GM21717 (cell line): ENCODE results near the gene MATN1.

Experiments
- ATAC-seq: cut with Tn5 transposase; IDR thresholded peaks from one replicate; pipeline ENCODE4 v1.9.1; 2021; ENCODE audit warnings: mild to moderate bottlenecking, moderate library complexity; ENCODE audit not compliant: unreplicated experiment

Gene MATN1

DNA sequence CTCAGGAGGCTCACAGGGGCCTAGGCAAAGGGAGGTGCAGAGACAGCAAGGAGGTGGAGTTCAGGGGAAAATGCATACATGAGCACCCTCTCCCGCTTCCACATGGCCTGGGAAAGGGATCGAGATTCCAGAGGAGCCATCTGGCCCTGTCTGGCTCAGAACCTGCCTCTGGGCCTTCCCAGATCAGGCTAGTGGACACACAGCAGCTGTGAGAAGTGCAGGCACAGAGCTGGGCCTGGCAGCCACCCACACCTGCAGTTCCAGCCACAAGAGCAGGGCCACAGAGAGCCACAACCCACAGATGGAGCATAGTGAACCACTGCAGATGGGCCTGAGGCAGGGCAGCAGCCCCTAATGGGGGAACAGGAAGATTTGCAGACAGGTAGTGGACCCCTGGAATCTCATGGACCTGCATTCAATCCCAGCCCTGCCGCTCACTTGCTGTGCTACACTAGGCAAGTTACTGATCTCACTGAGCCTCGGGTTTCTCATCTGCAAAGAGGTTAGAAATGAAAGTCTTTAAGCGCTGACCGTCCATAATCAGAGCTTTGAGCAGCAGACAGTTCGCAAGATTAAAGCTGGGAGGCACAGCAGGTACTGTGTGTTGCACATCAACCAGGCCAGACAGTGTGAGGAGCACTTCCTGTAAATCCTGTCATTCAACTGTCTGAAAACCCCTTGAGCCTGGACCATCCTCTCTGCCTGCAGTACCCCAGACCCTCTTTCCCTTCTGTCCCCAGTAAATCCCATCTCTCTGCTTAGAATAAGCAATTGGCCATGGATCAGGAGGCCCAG lies 58.0 kb downstream of the MATN1 start:
- ATAC-seq: no peak

DNA sequence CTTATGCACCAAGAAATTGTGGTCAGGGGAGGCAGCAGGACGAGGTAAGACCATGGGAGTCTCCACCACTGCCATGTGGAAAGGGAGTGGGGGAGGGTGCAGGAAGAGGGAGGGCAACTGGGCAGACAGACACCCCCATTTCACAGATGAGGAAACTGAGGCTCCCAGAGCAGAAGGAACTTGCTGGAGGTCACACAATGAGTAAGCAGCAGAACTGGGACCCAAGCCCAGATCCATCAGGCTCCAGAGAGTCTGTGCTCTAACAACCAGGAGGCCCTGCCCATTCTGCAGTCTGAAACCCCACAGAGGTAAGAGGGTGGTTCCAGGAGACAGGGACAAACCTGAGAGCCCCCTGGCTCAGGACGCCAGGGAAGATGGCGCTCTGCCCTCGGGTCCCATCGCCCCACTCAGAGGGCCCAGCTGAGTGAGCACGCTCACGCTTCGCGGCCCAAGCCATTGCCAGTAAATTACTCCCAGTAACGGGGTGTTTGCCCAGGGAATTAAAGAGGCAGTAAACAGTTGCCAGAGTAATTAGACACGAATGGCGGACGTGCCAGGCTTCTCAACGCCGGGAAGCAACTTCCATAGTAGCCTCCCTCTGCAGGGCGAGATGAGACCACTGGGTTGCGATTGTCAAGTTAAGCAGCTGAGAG lies 59.2 kb downstream of the MATN1 start:
- ATAC-seq: no peak

DNA sequence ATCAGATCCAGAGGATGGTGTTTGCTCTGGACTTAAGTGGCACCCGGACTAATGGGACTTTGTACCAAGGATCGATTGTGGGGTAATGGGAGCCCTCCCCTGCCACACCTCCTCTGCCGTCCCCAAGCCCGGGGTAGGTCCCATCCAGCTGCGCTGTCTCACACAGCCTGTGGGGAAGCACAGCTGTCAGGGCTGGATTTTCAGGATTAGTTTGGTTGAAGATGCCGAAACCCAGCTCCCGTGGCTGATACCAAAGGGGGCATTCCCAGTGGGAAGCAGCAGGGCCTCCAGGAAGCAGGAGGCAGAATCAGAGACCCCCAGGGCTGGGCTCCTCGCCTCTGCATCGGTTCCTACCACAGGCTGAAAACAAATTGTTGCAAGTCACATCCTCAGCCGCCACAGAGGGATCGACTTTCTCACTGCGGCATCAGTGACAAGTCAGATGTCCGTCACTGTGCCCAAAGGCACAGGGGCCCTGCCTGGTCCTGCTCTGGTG lies 59.7 kb downstream of the MATN1 start:
- ATAC-seq: no peak

DNA sequence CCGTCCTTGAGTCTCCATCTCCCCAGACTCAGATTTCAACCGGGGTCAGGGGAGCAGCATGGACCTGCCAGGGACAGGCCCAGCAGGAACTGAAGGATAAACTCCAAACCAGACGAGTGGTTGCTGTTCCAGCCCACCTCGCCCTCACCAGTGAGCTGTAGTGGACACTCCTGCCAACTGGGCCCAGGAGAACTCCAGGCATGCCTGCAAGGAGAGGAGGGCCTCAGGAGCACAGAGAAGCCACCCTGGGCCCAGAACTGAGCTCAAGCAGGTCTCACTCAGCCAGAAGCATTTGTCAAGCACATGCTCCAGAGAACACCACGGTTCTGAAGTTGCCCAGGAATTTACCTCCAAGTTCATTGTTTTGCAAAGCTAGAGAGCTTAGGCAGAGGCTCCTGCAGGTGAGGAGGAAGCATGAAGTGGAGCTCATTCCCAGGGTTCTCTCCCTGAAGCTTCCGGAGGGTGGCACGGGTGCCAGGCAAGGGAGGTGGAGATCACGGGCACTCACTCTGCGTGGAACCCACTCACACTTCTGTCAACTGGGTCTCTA lies 61.0 kb downstream of the MATN1 start:
- ATAC-seq: no peak

DNA sequence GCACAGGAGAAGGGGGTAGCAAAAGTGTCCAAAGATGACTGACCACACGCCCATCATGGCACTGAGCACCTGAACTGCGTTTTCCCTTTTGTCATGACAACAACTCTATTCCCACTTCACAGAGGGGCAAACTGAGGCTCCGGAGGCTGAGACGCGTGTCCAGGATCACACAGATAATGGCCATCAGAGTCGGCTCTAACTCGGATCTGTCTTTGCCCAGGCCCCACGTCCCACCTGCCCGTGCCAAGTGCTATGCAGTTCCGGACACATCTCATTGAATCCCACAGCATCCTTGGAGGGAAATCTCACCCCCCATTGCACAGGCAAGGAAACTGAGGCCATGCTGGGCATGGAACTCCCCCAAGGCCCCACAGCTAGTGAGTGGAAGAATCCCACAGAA lies 62.1 kb downstream of the MATN1 start:
- ATAC-seq: no peak
